GM12892 (cell line): Measurements from ENCODE around the gene EPHA10.

Source experiments
- POLR2A ChIP-seq: IDR thresholded peaks from 2 replicates; pipeline ENCODE4 v1.6.1; 2011; ENCODE audit warnings: low read depth, low read length, control low read depth
- POLR2AphosphoS5 ChIP-seq: IDR thresholded peaks from 2 replicates; pipeline ENCODE4 v1.6.1; 2011; ENCODE audit warnings: low read depth, low read length, control low read depth

DNA sequence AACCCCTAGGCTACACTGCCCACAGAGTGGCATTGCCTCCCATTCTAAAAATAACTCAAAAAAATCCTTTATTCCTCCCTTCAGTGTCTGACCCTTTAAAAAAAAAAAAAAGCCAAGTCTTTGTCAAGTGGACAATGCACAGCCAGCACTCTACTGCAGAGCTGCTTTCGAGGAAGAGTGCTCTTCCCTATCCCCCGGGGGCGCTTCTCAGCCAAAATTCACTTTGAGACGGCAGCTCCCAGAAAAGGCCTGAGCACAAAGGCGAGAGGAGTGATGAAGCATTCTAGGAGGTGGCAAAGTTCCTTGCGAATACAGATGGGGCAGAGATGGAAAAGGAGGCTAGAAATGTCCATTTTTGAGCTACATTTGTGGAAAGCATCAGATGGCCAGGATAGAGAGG lies 23.3 kb downstream of the EPHA10 start:
- no peak for TF ChIP-seq POLR2AphosphoS5
- TF ChIP-seq POLR2A = no peak
